Measurements from ENCODE around the gene DENND1B. TPM values are rescaled to one million over a fixed set of nuclear protein-coding genes. Genes with fewer than 3 reads are reported as not detected.

Gene DENND1B
- total RNA-seq, 1 donor from 2014 or later, result 19.2 TPM

DNA sequence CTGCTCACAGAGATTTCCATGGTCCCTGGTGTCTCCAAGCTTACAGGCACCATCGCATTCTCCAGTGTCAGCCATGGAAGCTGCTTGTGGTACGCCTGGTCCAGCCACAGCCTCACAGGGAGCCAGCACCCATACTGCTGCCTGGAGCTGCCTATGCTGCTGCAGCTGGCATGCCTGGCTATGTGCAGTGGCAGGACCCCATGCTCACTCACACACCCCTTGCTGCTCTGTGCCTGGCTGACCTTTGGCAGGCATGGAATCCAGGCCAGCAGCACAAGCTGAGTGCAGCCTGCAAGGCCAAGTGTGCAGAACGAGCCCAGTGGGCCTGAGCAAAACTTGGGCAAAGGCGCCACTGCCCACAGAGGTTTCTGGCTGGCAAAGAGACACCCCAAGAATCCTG, 26.4 kb upstream of the DENND1B start:
- POLR2A ChIA-PET, result no interaction called here
- no peak overlapping the region for H3K4me3 Mint-ChIP-seq
- H3K9me3 Mint-ChIP-seq, result peaks cover 25% of the 10 kb centered on the region
- CTCF ChIA-PET, result no interaction called here
- H3K27me3 Mint-ChIP-seq, result no peaks in the 10 kb centered on the region
- H3K36me3 Mint-ChIP-seq (ENCODE audit: low read depth), result no peaks in the 10 kb centered on the region
- no peak overlapping the region for H3K27ac Mint-ChIP-seq
- ATAC-seq (ENCODE audit: low read depth), result no peak
- no peaks in the 10 kb centered on the region for H3K4me1 Mint-ChIP-seq
- intact Hi-C loops (cut with micrococcal nuclease), result no loop called here
- DNase-seq, result no peak
- TF ChIP-seq, protein P1, sequence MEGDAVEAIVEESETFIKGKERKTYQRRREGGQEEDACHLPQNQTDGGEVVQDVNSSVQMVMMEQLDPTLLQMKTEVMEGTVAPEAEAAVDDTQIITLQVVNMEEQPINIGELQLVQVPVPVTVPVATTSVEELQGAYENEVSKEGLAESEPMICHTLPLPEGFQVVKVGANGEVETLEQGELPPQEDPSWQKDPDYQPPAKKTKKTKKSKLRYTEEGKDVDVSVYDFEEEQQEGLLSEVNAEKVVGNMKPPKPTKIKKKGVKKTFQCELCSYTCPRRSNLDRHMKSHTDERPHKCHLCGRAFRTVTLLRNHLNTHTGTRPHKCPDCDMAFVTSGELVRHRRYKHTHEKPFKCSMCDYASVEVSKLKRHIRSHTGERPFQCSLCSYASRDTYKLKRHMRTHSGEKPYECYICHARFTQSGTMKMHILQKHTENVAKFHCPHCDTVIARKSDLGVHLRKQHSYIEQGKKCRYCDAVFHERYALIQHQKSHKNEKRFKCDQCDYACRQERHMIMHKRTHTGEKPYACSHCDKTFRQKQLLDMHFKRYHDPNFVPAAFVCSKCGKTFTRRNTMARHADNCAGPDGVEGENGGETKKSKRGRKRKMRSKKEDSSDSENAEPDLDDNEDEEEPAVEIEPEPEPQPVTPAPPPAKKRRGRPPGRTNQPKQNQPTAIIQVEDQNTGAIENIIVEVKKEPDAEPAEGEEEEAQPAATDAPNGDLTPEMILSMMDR (IDR thresholded peaks at IDR 0.05), result no peak

DNA sequence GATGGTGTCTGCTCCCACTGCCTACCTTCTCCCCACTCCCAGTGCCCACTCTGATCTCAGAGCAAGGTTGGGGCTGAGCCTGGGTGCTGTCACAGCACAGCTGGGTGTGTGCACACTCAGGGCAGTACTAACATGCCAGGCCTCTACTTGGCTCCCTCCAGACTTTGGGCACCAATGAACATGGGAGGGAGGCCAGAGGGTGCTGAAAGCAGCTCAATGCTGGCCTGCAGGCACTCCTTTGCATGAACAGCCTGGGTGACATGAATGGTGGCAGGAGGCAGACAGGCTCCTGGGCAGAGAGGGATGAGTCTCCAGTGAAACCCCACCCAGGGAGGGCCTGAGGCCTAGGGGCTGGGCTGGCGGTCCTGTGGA, 25.8 kb upstream of the DENND1B start:
- H3K27ac Mint-ChIP-seq, result no peak overlapping the region
- ATAC-seq (ENCODE audit: low read depth), result no peak

DNA sequence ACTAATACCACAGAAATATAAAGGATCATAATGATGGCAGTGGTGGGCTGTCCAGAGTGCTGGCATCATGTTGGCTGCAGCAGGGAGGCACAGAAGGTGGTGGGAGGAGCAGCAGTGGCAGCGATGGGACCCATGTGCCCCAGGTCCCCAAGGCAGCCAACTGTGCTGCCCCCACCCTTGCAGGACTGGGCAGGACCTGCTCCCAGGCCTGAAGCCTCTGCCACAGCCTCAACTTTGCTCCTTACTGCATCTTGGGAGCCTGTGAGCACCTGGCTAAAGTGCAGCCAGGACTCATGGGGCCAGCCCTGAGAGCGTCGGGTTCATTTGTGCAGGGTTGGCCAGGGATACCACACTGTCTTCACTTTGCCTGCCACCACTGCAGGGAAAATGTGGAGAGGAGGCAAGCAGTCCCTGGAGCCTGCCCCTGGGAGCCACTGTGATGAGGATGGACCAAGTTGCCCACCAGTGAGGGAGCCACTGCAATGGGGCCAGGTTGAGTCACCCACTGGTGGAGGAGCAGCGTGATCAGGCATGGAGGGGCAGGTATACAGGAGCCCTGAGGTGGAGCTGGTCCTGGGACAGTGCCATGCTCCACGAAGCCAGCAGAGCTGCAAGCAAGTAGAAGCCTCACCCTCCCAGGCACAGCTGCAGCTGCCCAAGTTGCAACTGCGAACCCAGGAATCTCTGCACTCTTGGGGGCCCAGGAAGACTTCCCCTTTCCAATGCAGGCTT, 25.3 kb upstream of the DENND1B start:
- intact Hi-C loops (cut with micrococcal nuclease), result no loop called here
- DNase-seq, result no peak
- POLR2A ChIA-PET, result no interaction called here
- TF ChIP-seq, protein P1 (IDR thresholded peaks at IDR 0.05), result no peak
- no peak overlapping the region for H3K4me3 Mint-ChIP-seq
- H3K36me3 Mint-ChIP-seq (ENCODE audit: low read depth), result peaks cover 8% of the 10 kb centered on the region
- CTCF ChIA-PET, result no interaction called here
- no peaks in the 10 kb centered on the region for H3K27me3 Mint-ChIP-seq
- ATAC-seq (ENCODE audit: low read depth), result no peak
- H3K27ac Mint-ChIP-seq, result no peak overlapping the region
- H3K9me3 Mint-ChIP-seq, result peaks cover 34% of the 10 kb centered on the region
- H3K4me1 Mint-ChIP-seq, result no peaks in the 10 kb centered on the region

More for the DNA sequence above, 25.8 kb upstream of the DENND1B start:
- no peak for DNase-seq
- intact Hi-C loops (cut with micrococcal nuclease), result no loop called here
- TF ChIP-seq, protein P1 (IDR thresholded peaks at IDR 0.05), result no peak
- CTCF ChIA-PET, result no interaction called here
- H3K27me3 Mint-ChIP-seq, result no peaks in the 10 kb centered on the region
- no peak overlapping the region for H3K4me3 Mint-ChIP-seq
- H3K36me3 Mint-ChIP-seq (ENCODE audit: low read depth), result peaks cover 4% of the 10 kb centered on the region
- POLR2A ChIA-PET, result no interaction called here
- peaks cover 31% of the 10 kb centered on the region for H3K9me3 Mint-ChIP-seq
- no peaks in the 10 kb centered on the region for H3K4me1 Mint-ChIP-seq

DNA sequence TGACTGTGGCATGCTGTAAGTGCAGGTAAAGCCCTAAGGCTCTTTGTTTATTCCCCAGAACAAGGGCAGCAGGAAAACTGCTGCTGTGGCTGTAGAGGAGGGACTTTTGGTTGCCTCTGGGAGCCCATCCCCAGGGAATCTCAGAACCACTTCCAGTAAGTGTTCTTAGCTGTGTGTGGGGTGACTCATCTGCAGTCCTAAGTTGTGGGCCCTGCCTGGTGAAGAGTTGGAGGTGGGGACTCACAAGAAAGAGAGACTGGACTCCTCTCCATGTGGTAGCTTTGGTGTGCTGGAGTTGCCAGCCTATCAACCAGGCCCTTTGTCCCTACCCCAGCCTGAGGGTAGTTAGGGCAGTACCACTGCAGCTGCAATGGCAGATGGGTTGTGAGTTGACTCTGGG, 24.0 kb upstream of the DENND1B start:
- CTCF ChIA-PET, result no interaction called here
- POLR2A ChIA-PET, result interaction anchor here (1.2 kb wide), 1 partner anchor 9 kb away, joined by 5 read pairs; no protein-coding TSS in a partner anchor
- Mint-ChIP-seq H3K9me3 (peaks cover 35% of the 10 kb centered on the region), H3K4me3 (no peak overlapping the region), H3K27me3 (no peaks in the 10 kb centered on the region), H3K4me1 (no peaks in the 10 kb centered on the region), H3K36me3 (ENCODE audit: low read depth) (peaks cover 8% of the 10 kb centered on the region), H3K27ac (no peak overlapping the region)
- intact Hi-C loops (cut with micrococcal nuclease), result no loop called here
- no peak for ATAC-seq (ENCODE audit: low read depth)
- TF ChIP-seq, protein P1 (IDR thresholded peaks at IDR 0.05), result no peak
- no peak for DNase-seq

DNA sequence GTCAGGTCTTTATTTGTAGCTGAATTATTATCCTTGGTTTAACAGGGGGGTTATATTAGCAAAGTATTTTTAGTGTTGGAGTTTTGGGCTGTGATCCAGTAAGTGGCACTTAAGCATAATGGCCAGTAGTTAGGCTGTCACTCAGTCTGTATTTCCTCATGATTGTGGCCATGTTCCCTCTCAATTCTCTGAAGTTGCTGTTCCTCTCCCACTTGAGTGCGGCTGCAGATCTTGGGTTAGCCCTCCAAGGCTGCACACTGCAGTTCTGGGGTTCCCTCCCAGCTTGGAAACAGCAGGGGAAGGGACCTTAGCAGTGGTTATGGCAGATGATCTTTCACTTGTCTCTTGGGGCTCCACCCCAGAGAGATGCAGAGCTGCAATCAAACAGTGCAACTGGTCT, 23.2 kb upstream of the DENND1B start:
- H3K4me3 Mint-ChIP-seq, result no peak overlapping the region
- peaks cover 8% of the 10 kb centered on the region for H3K36me3 Mint-ChIP-seq (ENCODE audit: low read depth)
- TF ChIP-seq, protein P1 (IDR thresholded peaks at IDR 0.05), result no peak
- ChIA-PET CTCF (no interaction called here), POLR2A (interaction anchor here (1.2 kb wide), 1 partner anchor 10 kb away, joined by 5 read pairs; no protein-coding TSS in a partner anchor)
- no peaks in the 10 kb centered on the region for H3K4me1 Mint-ChIP-seq
- H3K27ac Mint-ChIP-seq, result no peak overlapping the region
- no peak for ATAC-seq (ENCODE audit: low read depth)
- intact Hi-C loops (cut with micrococcal nuclease), result no loop called here
- DNase-seq, result no peak
- peaks cover 35% of the 10 kb centered on the region for H3K9me3 Mint-ChIP-seq
- no peaks in the 10 kb centered on the region for H3K27me3 Mint-ChIP-seq
